GM23338 (cell line): ENCODE results near the gene KLHL17. TPM values are rescaled to one million over a fixed set of nuclear protein-coding genes. Genes with fewer than 3 reads are reported as not detected.

Experiments used
- ATAC-seq: fragments of 200-7000 bp; cut with Tn5 transposase; 3 replicates; pipeline ENCODE4 v1.9.1; 2020
- DNase-seq: peaks from one replicate; pipeline ENCODE4 v3.0.0-alpha.2; 2015; ENCODE audit warnings: low spot score
- H2AFZ ChIP-seq: fragments of 200-600 bp; sonication (generic); 2 replicates; pipeline ENCODE4 v1.8.0; 2016; ENCODE audit warnings: antibody characterized with exemption, mild to moderate bottlenecking, moderate library complexity
- H3F3A ChIP-seq: fragments of 200-600 bp; sonication (generic); replicated peaks from 2 replicates; pipeline ENCODE4 v1.8.0; 2017; ENCODE audit warnings: antibody characterized with exemption, mixed run types, low read depth
- H3K27ac ChIP-seq: fragments of 200-600 bp; sonication (generic); 2 replicates; pipeline ENCODE4 v1.6.1; 2016; ENCODE audit warnings: low read depth
- H3K27me3 ChIP-seq: fragments of 200-600 bp; sonication (generic); 2 replicates; pipeline ENCODE4 v1.8.0; 2016; ENCODE audit warnings: mild to moderate bottlenecking, mixed run types, moderate library complexity; ENCODE audit not compliant: insufficient read depth
- H3K36me3 ChIP-seq: fragments of 200-600 bp; sonication (generic); 2 replicates; pipeline ENCODE4 v1.8.0; 2016; ENCODE audit warnings: mild to moderate bottlenecking; ENCODE audit not compliant: insufficient read depth
- H3K4me1 ChIP-seq: fragments of 200-600 bp; sonication (generic); 2 replicates; pipeline ENCODE4 v1.8.0; 2016; ENCODE audit warnings: mild to moderate bottlenecking, moderate library complexity; ENCODE audit not compliant: insufficient read depth
- H3K4me2 ChIP-seq: fragments of 200-600 bp; sonication (generic); 2 replicates; pipeline ENCODE4 v1.7.1; 2017; ENCODE audit warnings: mixed run types
- H3K4me3 ChIP-seq: fragments of 200-600 bp; sonication (generic); 2 replicates; pipeline ENCODE4 v1.6.1; 2016; ENCODE audit warnings: mixed run types
- H3K79me2 ChIP-seq: fragments of 200-600 bp; sonication (generic); replicated peaks from 2 replicates; pipeline ENCODE4 v1.8.0; 2017; ENCODE audit warnings: mild to moderate bottlenecking; ENCODE audit not compliant: insufficient read depth
- H3K9me2 ChIP-seq: fragments of 200-600 bp; sonication (generic); 2 replicates; pipeline ENCODE4 v1.8.0; 2017; ENCODE audit not compliant: insufficient read depth
- H4K20me1 ChIP-seq: fragments of 200-600 bp; sonication (generic); replicated peaks from 2 replicates; pipeline ENCODE4 v1.8.0; 2017; ENCODE audit warnings: mild to moderate bottlenecking; ENCODE audit not compliant: insufficient read depth
- H3K27ac Mint-ChIP-seq: 2 replicates; pipeline ENCODE4 v1.8.0; 2020; ENCODE audit warnings: inconsistent platforms, mild to moderate bottlenecking, moderate library complexity, mixed read lengths
- H3K27me3 Mint-ChIP-seq: 3 replicates; pipeline ENCODE4 v1.8.0; 2022; ENCODE audit warnings: low read depth, mild to moderate bottlenecking, moderate library complexity, mixed read lengths, inconsistent platforms; ENCODE audit not compliant: insufficient read depth, poor library complexity
- H3K36me3 Mint-ChIP-seq: 3 replicates; pipeline ENCODE4 v1.8.0; 2021; ENCODE audit warnings: low read depth, mild to moderate bottlenecking, inconsistent platforms, moderate library complexity, mixed read lengths
- H3K4me1 Mint-ChIP-seq: 3 replicates; pipeline ENCODE4 v1.8.0; 2020; ENCODE audit warnings: mild to moderate bottlenecking, inconsistent platforms, mixed read lengths
- H3K4me3 Mint-ChIP-seq: 3 replicates; pipeline ENCODE4 v1.8.0; 2021; ENCODE audit warnings: moderate library complexity, mild to moderate bottlenecking, inconsistent platforms, mixed read lengths
- H3K9me3 Mint-ChIP-seq: 3 replicates; pipeline ENCODE4 v1.8.0; 2020; ENCODE audit warnings: moderate library complexity, mild to moderate bottlenecking, inconsistent platforms, mixed read lengths
- CREB1 ChIP-seq: fragments of 250-450 bp; sonication (Bioruptor Pico); IDR thresholded peaks from 2 replicates; pipeline ENCODE4 v1.5.0; 2020; ENCODE audit warnings: low read depth, mild to moderate bottlenecking, moderate library complexity
- NANOG ChIP-seq: IDR thresholded peaks from 2 replicates; pipeline ENCODE4 v1.6.1; 2016; ENCODE audit warnings: antibody characterized with exemption, borderline replicate concordance
- POLR2AphosphoS5 ChIP-seq: IDR thresholded peaks from 2 replicates; pipeline ENCODE4 v1.6.1; 2016; ENCODE audit warnings: antibody characterized with exemption, low read depth
- REST ChIP-seq: IDR thresholded peaks from one replicate; pipeline ENCODE4 v1.6.1; 2018; ENCODE audit warnings: antibody characterized with exemption; ENCODE audit not compliant: unreplicated experiment
- STAT1 ChIP-seq: IDR thresholded peaks from one replicate; pipeline ENCODE4 v1.6.1; 2016; ENCODE audit warnings: antibody characterized with exemption; ENCODE audit not compliant: unreplicated experiment
- ZNF114 ChIP-seq: fragments of 250-450 bp; sonication (Bioruptor Pico); IDR thresholded peaks from 2 replicates; pipeline ENCODE4 v1.5.0; 2020; ENCODE audit warnings: mild to moderate bottlenecking, moderate library complexity
- ZNF331 ChIP-seq: fragments of 250-450 bp; sonication (Bioruptor Pico); IDR thresholded peaks from 2 replicates; pipeline ENCODE4 v1.5.0; 2020; ENCODE audit warnings: low read depth, mild to moderate bottlenecking, moderate library complexity
- polyA plus RNA-seq: library from polyadenylated mRNA; unstranded; fragments of >200 nt; fragmentation: Nextera tagmentation; extraction: Ambion mirVana; gene quantifications from 2 replicates; pipeline ENCODE4 v1.2.1, GENCODE V29; 2016
- total RNA-seq: library from RNA; depleted of rRNA; stranded (reverse); fragments of >200 nt; shearing (Covaris generic); gene quantifications from 2 replicates; pipeline ENCODE4 v1.2.3, GENCODE V29; 2014
- TF ChIP-seq, protein P1 (sequence below): fragments of 250-450 bp; sonication (Bioruptor Pico); IDR thresholded peaks from 2 replicates; pipeline ENCODE4 v1.5.0; 2020; ENCODE audit warnings: mild to moderate bottlenecking, moderate library complexity

Gene KLHL17
- total and polyA plus RNA-seq, 2 experiments from 2014 or later = 16.5 to 37.1 TPM

- TF ChIP-seq, protein P1, sequence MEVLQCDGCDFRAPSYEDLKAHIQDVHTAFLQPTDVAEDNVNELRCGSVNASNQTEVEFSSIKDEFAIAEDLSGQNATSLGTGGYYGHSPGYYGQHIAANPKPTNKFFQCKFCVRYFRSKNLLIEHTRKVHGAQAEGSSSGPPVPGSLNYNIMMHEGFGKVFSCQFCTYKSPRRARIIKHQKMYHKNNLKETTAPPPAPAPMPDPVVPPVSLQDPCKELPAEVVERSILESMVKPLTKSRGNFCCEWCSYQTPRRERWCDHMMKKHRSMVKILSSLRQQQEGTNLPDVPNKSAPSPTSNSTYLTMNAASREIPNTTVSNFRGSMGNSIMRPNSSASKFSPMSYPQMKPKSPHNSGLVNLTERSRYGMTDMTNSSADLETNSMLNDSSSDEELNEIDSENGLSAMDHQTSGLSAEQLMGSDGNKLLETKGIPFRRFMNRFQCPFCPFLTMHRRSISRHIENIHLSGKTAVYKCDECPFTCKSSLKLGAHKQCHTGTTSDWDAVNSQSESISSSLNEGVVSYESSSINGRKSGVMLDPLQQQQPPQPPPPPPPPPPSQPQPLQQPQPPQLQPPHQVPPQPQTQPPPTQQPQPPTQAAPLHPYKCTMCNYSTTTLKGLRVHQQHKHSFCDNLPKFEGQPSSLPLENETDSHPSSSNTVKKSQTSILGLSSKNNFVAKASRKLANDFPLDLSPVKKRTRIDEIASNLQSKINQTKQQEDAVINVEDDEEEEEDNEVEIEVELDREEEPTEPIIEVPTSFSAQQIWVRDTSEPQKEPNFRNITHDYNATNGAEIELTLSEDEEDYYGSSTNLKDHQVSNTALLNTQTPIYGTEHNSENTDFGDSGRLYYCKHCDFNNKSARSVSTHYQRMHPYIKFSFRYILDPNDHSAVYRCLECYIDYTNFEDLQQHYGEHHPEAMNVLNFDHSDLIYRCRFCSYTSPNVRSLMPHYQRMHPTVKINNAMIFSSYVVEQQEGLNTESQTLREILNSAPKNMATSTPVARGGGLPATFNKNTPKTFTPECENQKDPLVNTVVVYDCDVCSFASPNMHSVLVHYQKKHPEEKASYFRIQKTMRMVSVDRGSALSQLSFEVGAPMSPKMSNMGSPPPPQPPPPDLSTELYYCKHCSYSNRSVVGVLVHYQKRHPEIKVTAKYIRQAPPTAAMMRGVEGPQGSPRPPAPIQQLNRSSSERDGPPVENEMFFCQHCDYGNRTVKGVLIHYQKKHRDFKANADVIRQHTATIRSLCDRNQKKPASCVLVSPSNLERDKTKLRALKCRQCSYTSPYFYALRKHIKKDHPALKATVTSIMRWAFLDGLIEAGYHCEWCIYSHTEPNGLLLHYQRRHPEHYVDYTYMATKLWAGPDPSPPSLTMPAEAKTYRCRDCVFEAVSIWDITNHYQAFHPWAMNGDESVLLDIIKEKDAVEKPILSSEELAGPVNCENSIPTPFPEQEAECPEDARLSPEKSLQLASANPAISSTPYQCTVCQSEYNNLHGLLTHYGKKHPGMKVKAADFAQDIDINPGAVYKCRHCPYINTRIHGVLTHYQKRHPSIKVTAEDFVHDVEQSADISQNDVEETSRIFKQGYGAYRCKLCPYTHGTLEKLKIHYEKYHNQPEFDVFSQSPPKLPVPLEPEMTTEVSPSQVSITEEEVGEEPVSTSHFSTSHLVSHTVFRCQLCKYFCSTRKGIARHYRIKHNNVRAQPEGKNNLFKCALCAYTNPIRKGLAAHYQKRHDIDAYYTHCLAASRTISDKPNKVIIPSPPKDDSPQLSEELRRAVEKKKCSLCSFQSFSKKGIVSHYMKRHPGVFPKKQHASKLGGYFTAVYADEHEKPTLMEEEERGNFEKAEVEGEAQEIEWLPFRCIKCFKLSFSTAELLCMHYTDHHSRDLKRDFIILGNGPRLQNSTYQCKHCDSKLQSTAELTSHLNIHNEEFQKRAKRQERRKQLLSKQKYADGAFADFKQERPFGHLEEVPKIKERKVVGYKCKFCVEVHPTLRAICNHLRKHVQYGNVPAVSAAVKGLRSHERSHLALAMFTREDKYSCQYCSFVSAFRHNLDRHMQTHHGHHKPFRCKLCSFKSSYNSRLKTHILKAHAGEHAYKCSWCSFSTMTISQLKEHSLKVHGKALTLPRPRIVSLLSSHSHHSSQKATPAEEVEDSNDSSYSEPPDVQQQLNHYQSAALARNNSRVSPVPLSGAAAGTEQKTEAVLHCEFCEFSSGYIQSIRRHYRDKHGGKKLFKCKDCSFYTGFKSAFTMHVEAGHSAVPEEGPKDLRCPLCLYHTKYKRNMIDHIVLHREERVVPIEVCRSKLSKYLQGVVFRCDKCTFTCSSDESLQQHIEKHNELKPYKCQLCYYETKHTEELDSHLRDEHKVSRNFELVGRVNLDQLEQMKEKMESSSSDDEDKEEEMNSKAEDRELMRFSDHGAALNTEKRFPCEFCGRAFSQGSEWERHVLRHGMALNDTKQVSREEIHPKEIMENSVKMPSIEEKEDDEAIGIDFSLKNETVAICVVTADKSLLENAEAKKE (CRISPR knock-in tag) = no peak
- TF ChIP-seq ZNF331 = no peak
- TF ChIP-seq ZNF114 (CRISPR knock-in tag) = no peak
Measured at GRCh38 chr1:963301-963651, 2.9 kb downstream of the KLHL17 start (continued).

- no peak for DNase-seq
Measured at GRCh38 chr1:963746-964525, 3.6 kb downstream of the KLHL17 start.

More at GRCh38 chr1:963746-964525, 3.6 kb downstream of the KLHL17 start:
- no peaks in the 10 kb centered on the region for H3F3A ChIP-seq
- no peak overlapping the region for H2AFZ ChIP-seq
- H3K4me1 Mint-ChIP-seq = no peaks in the 10 kb centered on the region
- H3K4me1 ChIP-seq = no peaks in the 10 kb centered on the region
- H3K4me3 ChIP-seq = no peak overlapping the region
- peaks cover 2% of the 10 kb centered on the region; the same call in 2 of the 3 replicates for H3K36me3 Mint-ChIP-seq
- no peak overlapping the region for H3K27ac ChIP-seq
- H3K9me2 ChIP-seq = no peaks in the 10 kb centered on the region
- H3K36me3 ChIP-seq = no peaks in the 10 kb centered on the region
- no peak overlapping the region for H3K27ac Mint-ChIP-seq
- no peaks in the 10 kb centered on the region for H3K9me3 Mint-ChIP-seq
- H3K27me3 ChIP-seq = peaks cover 38% of the 10 kb centered on the region
- H4K20me1 ChIP-seq = no peaks in the 10 kb centered on the region
- ATAC-seq = no peak
- peaks cover 42% of the 10 kb centered on the region for H3K27me3 Mint-ChIP-seq
- H3K4me3 Mint-ChIP-seq = no peak overlapping the region
- peaks cover under 1% of the 10 kb centered on the region; the same call in 1 of the 2 replicates for H3K79me2 ChIP-seq
- H3K4me2 ChIP-seq = no peak overlapping the region
- TF ChIP-seq POLR2AphosphoS5 (no peak), NANOG (no peak), STAT1 (no peak), REST (no peak), CREB1 (CRISPR knock-in tag) (no peak)
